HEK293 (cell line): ENCODE results near the gene PCK1.

Experiments
- CTCF ChIA-PET: fragments of 350-600 bp; formaldehyde crosslinking; extraction: SDS; loops from one replicate; lab custom pipeline; 2021; ENCODE audit warnings: antibody characterized with exemption; lab: Yijun Ruan, JAX
- POLR2A ChIA-PET: fragments of 300-600 bp; formaldehyde crosslinking; extraction: SDS; loops from one replicate; lab custom pipeline; 2020; ENCODE audit warnings: antibody characterized with exemption, inconsistent platforms; lab: Yijun Ruan, JAX
- H3K27ac ChIP-seq: fragments of 200-500 bp; sonication (Bioruptor generic); 2 replicates; pipeline ENCODE4 v1.5.1; 2014; ENCODE audit warnings: low read depth, low read length, control low read depth, inconsistent platforms; ENCODE audit errors: extremely low read depth
- H3K36me3 ChIP-seq, 2 experiments: fragments of 200-500 bp in 1 of 2; sonication (Bioruptor generic) in 1 of 2; 1 replicate in 1 of 2; 2 replicates in 1 of 2; pipeline ENCODE4 v1.5.1; 2014 to 2017; ENCODE audit warnings: inconsistent platforms in 2 of 2, low read length in 2 of 2; ENCODE audit not compliant: control insufficient read depth in 2 of 2, insufficient read depth in 1 of 2
- H3K4me1 ChIP-seq: fragments of 200-500 bp; sonication (Bioruptor generic); 2 replicates; pipeline ENCODE4 v1.5.1; 2014; ENCODE audit warnings: mild to moderate bottlenecking, low read length, inconsistent platforms; ENCODE audit not compliant: control insufficient read depth, insufficient read depth
- H3K4me3 ChIP-seq: 2 replicates; pipeline ENCODE4 v1.5.1; 2011; ENCODE audit warnings: low read depth, mild to moderate bottlenecking, control low read depth, low read length, moderate library complexity
- H3K9me3 ChIP-seq: fragments of 200-500 bp; sonication (Bioruptor generic); 2 replicates; pipeline ENCODE4 v1.5.1; 2014; ENCODE audit warnings: low read depth, low read length, inconsistent platforms; ENCODE audit not compliant: control insufficient read depth, insufficient read depth
- EGR2 ChIP-seq: fragments of 450-650 bp; formaldehyde crosslinking; IDR thresholded peaks from 2 replicates; pipeline ENCODE4 v1.5.1; 2016; ENCODE audit warnings: low read depth, missing biosample characterization, missing genetic modification characterization
- KLF7 ChIP-seq: fragments of 450-650 bp; formaldehyde crosslinking; IDR thresholded peaks from 2 replicates; pipeline ENCODE4 v1.5.1; 2016; ENCODE audit warnings: missing biosample characterization, missing genetic modification characterization, borderline replicate concordance
- ZBTB20 ChIP-seq: fragments of 450-650 bp; formaldehyde crosslinking; IDR thresholded peaks from 2 replicates; pipeline ENCODE4 v1.5.1; 2016; ENCODE audit warnings: missing biosample characterization, missing genetic modification characterization
- ZFHX2 ChIP-seq: fragments of 450-650 bp; formaldehyde crosslinking; conservative IDR thresholded peaks from 2 replicates; pipeline ENCODE4 v1.5.1; 2016; ENCODE audit warnings: missing biosample characterization, missing genetic modification characterization
- ZNF23 ChIP-seq: fragments of 450-650 bp; formaldehyde crosslinking; IDR thresholded peaks from 2 replicates; pipeline ENCODE4 v1.5.1; 2016; ENCODE audit warnings: missing biosample characterization, missing genetic modification characterization, borderline replicate concordance
- ZNF341 ChIP-seq: fragments of 450-650 bp; formaldehyde crosslinking; IDR thresholded peaks from 2 replicates; pipeline ENCODE4; 2016; ENCODE audit warnings: low read depth, missing biosample characterization, missing genetic modification characterization
- ZNF391 ChIP-seq: fragments of 450-650 bp; formaldehyde crosslinking; IDR thresholded peaks from 2 replicates; pipeline ENCODE4 v1.5.1; 2016; ENCODE audit warnings: low read depth, missing biosample characterization, missing genetic modification characterization, borderline replicate concordance
- ZNF404 ChIP-seq: fragments of 450-650 bp; formaldehyde crosslinking; IDR thresholded peaks from 2 replicates; pipeline ENCODE4 v1.5.1; 2017; ENCODE audit warnings: missing biosample characterization, missing genetic modification characterization
- ZNF426 ChIP-seq: fragments of 450-650 bp; formaldehyde crosslinking; IDR thresholded peaks from 2 replicates; pipeline ENCODE4 v1.5.1; 2017; ENCODE audit warnings: missing biosample characterization, missing genetic modification characterization, mild to moderate bottlenecking, inconsistent platforms, moderate library complexity
- ZNF555 ChIP-seq: fragments of 450-650 bp; formaldehyde crosslinking; conservative IDR thresholded peaks from 2 replicates; pipeline ENCODE4 v1.5.1; 2017; ENCODE audit warnings: missing biosample characterization, mild to moderate bottlenecking, missing genetic modification characterization, inconsistent platforms
- ZNF610 ChIP-seq: fragments of 450-650 bp; formaldehyde crosslinking; IDR thresholded peaks from 2 replicates; pipeline ENCODE4 v1.5.1; 2016; ENCODE audit warnings: missing biosample characterization, missing genetic modification characterization, borderline replicate concordance
- ZNF658 ChIP-seq: fragments of 450-650 bp; formaldehyde crosslinking; IDR thresholded peaks from 2 replicates; pipeline ENCODE4; 2016; ENCODE audit warnings: missing biosample characterization, missing genetic modification characterization
- ZNF837 ChIP-seq: fragments of 450-650 bp; formaldehyde crosslinking; IDR thresholded peaks from 2 replicates; pipeline ENCODE4 v1.5.1; 2016; ENCODE audit warnings: missing biosample characterization, missing genetic modification characterization
- TF ChIP-seq, protein P1 (sequence below): fragments of 450-650 bp; formaldehyde crosslinking; IDR thresholded peaks from 2 replicates; pipeline ENCODE4 v1.5.1; 2016; ENCODE audit warnings: missing biosample characterization, missing genetic modification characterization
- TF ChIP-seq, protein P2 (sequence below): fragments of 450-650 bp; formaldehyde crosslinking; IDR thresholded peaks from 2 replicates; pipeline ENCODE4 v1.5.1; 2016; ENCODE audit warnings: missing biosample characterization, missing genetic modification characterization
- TF ChIP-seq, protein P3 (sequence below): fragments of 450-650 bp; formaldehyde crosslinking; IDR thresholded peaks from 2 replicates; pipeline ENCODE4 v1.5.1; 2016; ENCODE audit warnings: missing biosample characterization, missing genetic modification characterization
- TF ChIP-seq, protein P4 (sequence below): fragments of 450-650 bp; formaldehyde crosslinking; IDR thresholded peaks from 2 replicates; pipeline ENCODE4 v1.5.1; 2016; ENCODE audit warnings: missing biosample characterization, missing genetic modification characterization, low read depth
- TF ChIP-seq, protein P5 (sequence below): fragments of 450-650 bp; formaldehyde crosslinking; IDR thresholded peaks from 2 replicates; pipeline ENCODE4 v1.5.1; 2016; ENCODE audit warnings: missing biosample characterization, missing genetic modification characterization
- TF ChIP-seq, protein P6 (sequence below): fragments of 450-650 bp; formaldehyde crosslinking; IDR thresholded peaks from 2 replicates; pipeline ENCODE4 v1.5.1; 2016; ENCODE audit warnings: missing biosample characterization, missing genetic modification characterization
- TF ChIP-seq, protein P7 (sequence below): fragments of 450-650 bp; formaldehyde crosslinking; IDR thresholded peaks from 2 replicates; pipeline ENCODE4 v1.5.1; 2016; ENCODE audit warnings: missing biosample characterization, missing genetic modification characterization

PCK1 gene

DNA sequence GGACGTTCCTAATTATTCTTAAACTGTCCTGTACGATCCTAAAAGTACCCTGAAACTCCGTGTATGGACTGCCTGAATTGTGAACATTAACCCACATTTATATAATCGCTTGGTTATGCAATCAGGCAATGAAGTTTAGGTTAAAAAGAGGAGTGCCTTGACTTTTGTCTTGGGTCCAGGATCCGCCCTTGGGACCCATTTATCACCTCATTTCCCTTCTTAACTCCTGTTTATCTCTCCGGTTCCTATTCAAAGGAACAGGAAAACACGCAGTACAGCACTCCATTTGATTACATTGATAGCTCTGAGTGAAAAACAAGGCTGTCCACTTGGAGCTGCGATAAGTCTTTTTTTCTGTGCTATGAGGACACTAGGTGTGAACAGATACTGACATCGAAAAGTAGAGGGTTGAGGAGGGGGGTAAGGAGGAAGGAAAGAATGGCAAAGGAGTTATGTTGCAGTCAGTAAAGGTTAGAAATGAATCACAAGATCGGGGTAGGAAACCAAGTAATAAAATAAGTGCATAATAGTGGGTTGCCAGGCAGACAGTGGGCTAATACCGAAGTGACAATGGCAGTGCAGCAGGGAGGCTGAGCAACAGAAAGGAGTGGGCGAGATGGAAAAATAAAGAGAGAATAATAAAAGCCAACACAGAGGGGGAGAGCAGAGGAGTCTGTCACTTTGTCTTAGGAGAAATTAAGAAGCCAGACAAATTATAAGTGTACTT lies 15.9 kb upstream of the PCK1 start:
- TF ChIP-seq, protein P1, sequence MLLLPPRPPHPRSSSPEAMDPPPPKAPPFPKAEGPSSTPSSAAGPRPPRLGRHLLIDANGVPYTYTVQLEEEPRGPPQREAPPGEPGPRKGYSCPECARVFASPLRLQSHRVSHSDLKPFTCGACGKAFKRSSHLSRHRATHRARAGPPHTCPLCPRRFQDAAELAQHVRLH, result no peak
- TF ChIP-seq EGR2 (tag by site-specific recombination) (peak; percentile 78), ZFHX2 (tag by site-specific recombination) (peak; percentile 63), KLF7 (tag by site-specific recombination) (no peak), ZNF610 (tag by site-specific recombination) (no peak), ZNF341 (tag by site-specific recombination) (peak; percentile 31; the same call in 1 of the 2 replicates), ZNF404 (tag by site-specific recombination) (no peak), ZNF658 (no peak)
- TF ChIP-seq, protein P2, sequence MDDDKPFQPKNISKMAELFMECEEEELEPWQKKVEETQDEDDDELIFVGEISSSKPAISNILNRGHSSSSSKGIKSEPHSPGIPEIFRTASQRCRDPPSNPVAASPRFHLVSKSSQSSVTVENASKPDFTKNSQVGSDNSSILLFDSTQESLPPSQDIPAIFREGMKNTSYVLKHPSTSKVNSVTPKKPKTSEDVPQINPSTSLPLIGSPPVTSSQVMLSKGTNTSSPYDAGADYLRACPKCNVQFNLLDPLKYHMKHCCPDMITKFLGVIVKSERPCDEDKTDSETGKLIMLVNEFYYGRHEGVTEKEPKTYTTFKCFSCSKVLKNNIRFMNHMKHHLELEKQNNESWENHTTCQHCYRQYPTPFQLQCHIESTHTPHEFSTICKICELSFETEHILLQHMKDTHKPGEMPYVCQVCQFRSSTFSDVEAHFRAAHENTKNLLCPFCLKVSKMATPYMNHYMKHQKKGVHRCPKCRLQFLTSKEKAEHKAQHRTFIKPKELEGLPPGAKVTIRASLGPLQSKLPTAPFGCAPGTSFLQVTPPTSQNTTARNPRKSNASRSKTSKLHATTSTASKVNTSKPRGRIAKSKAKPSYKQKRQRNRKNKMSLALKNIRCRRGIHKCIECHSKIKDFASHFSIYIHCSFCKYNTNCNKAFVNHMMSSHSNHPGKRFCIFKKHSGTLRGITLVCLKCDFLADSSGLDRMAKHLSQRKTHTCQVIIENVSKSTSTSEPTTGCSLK (tag by site-specific recombination), result no peak
- TF ChIP-seq, protein P3, sequence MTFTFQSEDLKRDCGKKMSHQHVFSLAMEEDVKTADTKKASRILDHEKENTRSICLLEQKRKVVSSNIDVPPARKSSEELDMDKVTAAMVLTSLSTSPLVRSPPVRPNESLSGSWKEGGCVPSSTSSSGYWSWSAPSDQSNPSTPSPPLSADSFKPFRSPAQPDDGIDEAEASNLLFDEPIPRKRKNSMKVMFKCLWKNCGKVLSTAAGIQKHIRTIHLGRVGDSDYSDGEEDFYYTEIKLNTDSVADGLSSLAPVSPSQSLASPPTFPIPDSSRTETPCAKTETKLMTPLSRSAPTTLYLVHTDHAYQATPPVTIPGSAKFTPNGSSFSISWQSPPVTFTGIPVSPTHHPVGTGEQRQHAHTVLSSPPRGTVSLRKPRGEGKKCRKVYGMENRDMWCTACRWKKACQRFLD (tag by site-specific recombination), result no peak
- TF ChIP-seq, all 188 proteins: peak for 3
- POLR2A ChIA-PET, result no interaction called here
- H3K36me3 ChIP-seq, result no peaks in the 10 kb centered on the region
- no peak overlapping the region for H3K27ac ChIP-seq
- no peaks in the 10 kb centered on the region for H3K4me1 ChIP-seq
- no peak overlapping the region for H3K4me3 ChIP-seq
- CTCF ChIA-PET, result interaction anchor here (0.6 to 1.3 kb wide), 3 partner anchors 29 to 44 kb away, joined by 3 read pairs; no protein-coding TSS in a partner anchor
- no peaks in the 10 kb centered on the region for H3K9me3 ChIP-seq

DNA sequence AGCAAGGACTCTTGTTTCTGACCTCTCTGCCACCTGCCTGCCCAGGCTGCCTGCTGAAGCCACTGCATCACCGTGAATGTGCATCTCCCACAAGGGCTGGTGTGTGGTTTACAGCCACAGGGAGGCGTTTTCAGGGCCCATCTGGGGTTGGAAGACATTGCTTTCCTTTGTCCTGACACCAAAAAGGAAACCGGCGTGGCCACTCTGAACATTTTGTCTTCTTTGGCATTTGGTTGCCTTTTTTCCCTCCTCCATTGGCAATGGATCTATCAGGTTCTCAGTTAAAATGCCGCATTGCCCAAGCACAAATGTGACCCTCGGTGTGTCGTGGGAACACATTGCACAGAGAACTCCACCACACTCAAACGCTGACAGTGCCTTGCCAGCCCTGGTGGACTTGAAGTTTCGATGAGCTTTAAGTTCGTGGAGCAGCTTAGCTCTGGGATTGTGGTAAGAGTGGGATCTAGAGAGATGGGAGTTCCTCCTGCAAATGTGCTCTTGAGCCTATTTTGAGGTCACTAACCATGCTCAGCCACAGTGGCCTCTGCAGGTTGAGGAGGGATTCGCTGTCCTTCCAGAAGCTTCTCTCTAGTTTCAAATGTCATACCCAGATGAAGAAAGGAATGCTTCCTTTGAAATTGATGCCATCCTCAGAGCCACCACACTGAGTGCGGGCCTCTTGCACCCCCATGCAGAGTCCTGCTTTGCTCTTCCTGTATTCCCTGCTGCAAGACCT lies 14.8 kb upstream of the PCK1 start:
- H3K9me3 ChIP-seq, result no peaks in the 10 kb centered on the region
- H3K4me3 ChIP-seq, result no peak overlapping the region
- no peaks in the 10 kb centered on the region for H3K36me3 ChIP-seq
- POLR2A ChIA-PET, result no interaction called here
- H3K4me1 ChIP-seq, result no peaks in the 10 kb centered on the region
- H3K27ac ChIP-seq, result no peak overlapping the region
- CTCF ChIA-PET, result interaction anchor here (0.5 to 0.6 kb wide), 2 partner anchors 29 to 30 kb away, joined by 3 read pairs; no protein-coding TSS in a partner anchor
- TF ChIP-seq ZNF837 (no peak), ZNF23 (tag by site-specific recombination) (no peak), ZBTB20 (tag by site-specific recombination) (no peak), ZNF555 (no peak), ZNF391 (no peak), ZFHX2 (tag by site-specific recombination) (no peak), ZNF426 (tag by site-specific recombination) (no peak)
- TF ChIP-seq, protein P4, sequence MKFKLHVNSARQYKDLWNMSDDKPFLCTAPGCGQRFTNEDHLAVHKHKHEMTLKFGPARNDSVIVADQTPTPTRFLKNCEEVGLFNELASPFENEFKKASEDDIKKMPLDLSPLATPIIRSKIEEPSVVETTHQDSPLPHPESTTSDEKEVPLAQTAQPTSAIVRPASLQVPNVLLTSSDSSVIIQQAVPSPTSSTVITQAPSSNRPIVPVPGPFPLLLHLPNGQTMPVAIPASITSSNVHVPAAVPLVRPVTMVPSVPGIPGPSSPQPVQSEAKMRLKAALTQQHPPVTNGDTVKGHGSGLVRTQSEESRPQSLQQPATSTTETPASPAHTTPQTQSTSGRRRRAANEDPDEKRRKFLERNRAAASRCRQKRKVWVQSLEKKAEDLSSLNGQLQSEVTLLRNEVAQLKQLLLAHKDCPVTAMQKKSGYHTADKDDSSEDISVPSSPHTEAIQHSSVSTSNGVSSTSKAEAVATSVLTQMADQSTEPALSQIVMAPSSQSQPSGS (tag by site-specific recombination), result no peak
- TF ChIP-seq, protein P5, sequence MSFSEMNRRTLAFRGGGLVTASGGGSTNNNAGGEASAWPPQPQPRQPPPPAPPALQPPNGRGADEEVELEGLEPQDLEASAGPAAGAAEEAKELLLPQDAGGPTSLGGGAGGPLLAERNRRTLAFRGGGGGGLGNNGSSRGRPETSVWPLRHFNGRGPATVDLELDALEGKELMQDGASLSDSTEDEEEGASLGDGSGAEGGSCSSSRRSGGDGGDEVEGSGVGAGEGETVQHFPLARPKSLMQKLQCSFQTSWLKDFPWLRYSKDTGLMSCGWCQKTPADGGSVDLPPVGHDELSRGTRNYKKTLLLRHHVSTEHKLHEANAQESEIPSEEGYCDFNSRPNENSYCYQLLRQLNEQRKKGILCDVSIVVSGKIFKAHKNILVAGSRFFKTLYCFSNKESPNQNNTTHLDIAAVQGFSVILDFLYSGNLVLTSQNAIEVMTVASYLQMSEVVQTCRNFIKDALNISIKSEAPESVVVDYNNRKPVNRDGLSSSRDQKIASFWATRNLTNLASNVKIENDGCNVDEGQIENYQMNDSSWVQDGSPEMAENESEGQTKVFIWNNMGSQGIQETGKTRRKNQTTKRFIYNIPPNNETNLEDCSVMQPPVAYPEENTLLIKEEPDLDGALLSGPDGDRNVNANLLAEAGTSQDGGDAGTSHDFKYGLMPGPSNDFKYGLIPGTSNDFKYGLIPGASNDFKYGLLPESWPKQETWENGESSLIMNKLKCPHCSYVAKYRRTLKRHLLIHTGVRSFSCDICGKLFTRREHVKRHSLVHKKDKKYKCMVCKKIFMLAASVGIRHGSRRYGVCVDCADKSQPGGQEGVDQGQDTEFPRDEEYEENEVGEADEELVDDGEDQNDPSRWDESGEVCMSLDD (tag by site-specific recombination), result no peak
- TF ChIP-seq, protein P6, sequence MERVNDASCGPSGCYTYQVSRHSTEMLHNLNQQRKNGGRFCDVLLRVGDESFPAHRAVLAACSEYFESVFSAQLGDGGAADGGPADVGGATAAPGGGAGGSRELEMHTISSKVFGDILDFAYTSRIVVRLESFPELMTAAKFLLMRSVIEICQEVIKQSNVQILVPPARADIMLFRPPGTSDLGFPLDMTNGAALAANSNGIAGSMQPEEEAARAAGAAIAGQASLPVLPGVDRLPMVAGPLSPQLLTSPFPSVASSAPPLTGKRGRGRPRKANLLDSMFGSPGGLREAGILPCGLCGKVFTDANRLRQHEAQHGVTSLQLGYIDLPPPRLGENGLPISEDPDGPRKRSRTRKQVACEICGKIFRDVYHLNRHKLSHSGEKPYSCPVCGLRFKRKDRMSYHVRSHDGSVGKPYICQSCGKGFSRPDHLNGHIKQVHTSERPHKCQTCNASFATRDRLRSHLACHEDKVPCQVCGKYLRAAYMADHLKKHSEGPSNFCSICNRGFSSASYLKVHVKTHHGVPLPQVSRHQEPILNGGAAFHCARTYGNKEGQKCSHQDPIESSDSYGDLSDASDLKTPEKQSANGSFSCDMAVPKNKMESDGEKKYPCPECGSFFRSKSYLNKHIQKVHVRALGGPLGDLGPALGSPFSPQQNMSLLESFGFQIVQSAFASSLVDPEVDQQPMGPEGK, result no peak
- TF ChIP-seq, protein P7, sequence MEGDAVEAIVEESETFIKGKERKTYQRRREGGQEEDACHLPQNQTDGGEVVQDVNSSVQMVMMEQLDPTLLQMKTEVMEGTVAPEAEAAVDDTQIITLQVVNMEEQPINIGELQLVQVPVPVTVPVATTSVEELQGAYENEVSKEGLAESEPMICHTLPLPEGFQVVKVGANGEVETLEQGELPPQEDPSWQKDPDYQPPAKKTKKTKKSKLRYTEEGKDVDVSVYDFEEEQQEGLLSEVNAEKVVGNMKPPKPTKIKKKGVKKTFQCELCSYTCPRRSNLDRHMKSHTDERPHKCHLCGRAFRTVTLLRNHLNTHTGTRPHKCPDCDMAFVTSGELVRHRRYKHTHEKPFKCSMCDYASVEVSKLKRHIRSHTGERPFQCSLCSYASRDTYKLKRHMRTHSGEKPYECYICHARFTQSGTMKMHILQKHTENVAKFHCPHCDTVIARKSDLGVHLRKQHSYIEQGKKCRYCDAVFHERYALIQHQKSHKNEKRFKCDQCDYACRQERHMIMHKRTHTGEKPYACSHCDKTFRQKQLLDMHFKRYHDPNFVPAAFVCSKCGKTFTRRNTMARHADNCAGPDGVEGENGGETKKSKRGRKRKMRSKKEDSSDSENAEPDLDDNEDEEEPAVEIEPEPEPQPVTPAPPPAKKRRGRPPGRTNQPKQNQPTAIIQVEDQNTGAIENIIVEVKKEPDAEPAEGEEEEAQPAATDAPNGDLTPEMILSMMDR, result no peak
